UCSD-AML1 (cell line): ENCODE results near the gene ZNF334.

Experiments
- DNase-seq: peaks from one replicate; lab custom pipeline; 2025; ENCODE audit not compliant: unreplicated experiment; lab: John Stamatoyannopoulos, UW

Gene ZNF334

GRCh38 chr20:46488451-46488850 lies 24.9 kb downstream of the ZNF334 start:
- no peak for DNase-seq

GRCh38 chr20:46487628-46488027 lies 25.7 kb downstream of the ZNF334 start:
- no peak for DNase-seq

- no peak for DNase-seq
Observed at GRCh38 chr20:46485431-46485830, 27.9 kb downstream of the ZNF334 start.

- DNase-seq: no peak
Observed at GRCh38 chr20:46484954-46485353, 28.4 kb downstream of the ZNF334 start.

- DNase-seq: no peak
Observed at GRCh38 chr20:46483879-46484278, 29.5 kb downstream of the ZNF334 start.

DNA sequence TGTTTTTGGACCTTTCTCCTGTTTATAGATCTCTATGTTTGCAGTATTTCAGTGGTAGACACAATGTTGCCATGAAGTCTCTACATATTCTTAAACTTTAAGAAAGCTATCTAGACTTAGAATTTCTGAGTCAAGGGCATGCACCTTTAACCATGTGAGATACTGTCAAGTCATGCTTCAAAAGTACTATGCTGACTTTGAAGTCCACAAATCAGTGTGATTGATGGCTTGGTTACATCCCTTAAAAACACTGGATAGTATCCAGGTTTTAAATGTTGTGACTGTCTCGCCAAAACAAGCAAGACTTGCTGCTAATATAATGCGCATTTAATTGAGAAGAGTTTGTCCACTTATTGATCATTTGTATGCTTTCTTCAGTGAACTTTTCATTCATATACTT lies 30.5 kb downstream of the ZNF334 start:
- no peak for DNase-seq

DNA sequence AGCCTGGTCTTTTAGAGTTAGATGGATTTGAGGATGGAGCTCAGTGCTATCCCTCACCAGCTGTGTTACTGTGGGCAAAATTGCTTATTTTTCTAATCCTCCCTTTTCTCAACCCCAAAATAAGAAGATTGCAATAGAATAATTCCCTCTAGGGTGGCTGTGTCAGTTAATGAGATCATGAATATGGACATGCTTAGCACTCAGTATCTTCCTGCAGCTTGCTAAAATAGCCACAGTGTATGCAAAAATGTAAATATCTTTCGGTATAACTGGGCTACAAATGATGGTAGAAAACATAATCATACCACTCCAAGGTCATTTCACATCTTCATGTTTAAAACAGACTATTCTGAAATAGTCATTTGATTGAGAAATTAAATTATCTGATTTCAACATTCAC lies 35.7 kb downstream of the ZNF334 start:
- no peak for DNase-seq

DNA sequence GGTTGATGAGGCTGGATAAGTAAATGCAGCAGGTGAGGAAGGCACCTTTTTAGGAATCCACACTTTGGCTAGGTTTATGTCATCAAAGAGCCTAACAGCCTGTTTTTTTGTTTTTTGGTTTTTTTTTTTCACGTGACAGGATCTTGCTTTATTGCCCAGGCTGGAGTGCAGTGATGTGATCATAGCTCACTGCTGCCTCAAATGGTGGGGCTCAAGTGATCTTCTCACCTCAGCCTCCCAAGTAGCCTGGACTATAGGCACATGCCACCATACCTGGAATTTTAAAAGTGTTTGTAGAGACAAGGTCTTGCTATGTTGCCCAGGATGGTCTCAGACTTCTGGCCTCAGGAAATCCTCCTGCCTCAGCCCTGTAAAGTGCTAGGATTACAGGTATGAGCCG lies 36.1 kb downstream of the ZNF334 start:
- no peak for DNase-seq

DNA sequence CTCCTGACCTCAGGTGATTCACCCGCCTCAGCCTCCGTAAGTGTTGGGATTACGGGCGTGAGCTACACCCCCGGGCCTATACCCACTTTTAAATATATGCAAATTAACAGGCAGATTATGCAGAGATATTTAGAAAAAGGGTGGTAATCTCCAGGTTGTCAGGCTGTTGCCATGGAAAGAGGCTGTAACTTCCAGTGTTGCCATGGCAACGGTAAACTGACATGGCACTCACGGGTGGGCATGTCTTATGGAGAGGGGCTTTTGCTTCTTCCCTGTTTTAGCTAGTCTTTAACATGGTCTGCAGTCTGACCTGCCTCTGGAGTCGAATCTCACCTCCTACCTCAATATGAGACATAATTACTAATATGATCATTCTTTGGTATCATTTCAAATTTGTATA lies 44.9 kb downstream of the ZNF334 start:
- no peak for DNase-seq

GRCh38 chr20:46464451-46464850 lies 48.9 kb downstream of the ZNF334 start:
- DNase-seq: no peak

GRCh38 chr20:46463852-46464251 lies 49.5 kb downstream of the ZNF334 start:
- DNase-seq: no peak

DNA sequence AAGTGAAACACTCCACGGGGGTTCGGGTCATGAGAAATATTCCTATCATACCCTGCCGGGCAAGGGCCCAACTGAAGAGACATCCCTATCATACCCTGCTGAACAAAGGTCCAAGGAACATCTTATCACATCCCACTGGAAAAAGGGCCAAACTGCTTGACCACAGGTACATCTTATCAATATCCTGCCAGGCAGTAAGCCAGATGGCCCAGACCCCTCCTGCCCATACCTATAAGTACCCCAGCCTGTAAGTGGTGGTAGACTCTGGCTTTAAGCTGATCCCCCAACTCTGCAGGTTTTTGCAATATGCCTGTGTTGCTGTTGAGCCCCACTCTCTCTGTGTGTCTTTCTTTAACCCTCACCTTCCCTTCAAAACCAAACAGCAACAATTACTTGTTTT lies 51.6 kb downstream of the ZNF334 start:
- no peak for DNase-seq

- DNase-seq: no peak
Observed at GRCh38 chr20:46458866-46459750, 54.3 kb downstream of the ZNF334 start.

DNA sequence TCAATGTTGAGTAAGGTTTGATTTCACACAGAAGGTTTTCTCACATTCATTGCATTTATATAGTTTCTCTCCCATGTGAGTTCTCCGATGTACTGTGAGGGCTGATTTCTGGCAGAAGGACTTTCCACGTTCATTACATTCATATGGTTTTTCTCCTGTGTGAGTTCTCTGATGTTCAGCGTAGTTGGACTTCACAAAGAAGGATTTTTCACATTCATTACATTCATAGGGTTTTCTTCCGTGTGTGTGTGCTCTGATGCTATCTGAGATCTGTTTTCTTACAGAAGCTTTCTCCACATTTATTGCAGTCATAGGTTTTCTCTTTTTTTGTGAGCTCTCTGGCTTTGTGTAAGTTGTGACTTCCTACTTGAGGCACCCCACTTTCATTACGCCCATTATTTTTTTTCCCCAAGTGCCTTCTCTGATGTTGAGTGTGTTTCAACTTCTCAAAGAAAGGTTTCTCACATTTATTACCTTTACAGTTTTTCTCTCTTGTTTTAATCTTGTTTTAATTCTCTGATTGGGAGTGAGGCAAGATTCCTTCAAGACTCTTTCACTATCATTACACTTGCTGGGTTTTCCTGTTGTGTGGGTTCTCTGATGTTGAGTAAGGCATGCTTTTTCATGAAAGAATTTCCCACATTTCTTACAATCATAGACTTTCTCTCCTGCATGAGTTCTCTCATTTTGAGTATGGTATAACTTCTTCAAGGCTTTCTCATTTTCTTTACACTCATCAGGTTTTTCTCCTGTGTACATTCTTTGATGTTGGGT lies 56.9 kb downstream of the ZNF334 start:
- DNase-seq: no peak

GRCh38 chr20:46455729-46456128 lies 57.6 kb downstream of the ZNF334 start:
- DNase-seq: no peak
